Adrenal gland (tissue), 12 donors: Measurements from ENCODE around the gene NOVA1. TPM values are rescaled to one million over a fixed set of nuclear protein-coding genes. Genes with fewer than 3 reads are reported as not detected.

Experiments used
- DNase-seq, 7 donors: peaks; one replicate each; pipeline ENCODE4 v3.0.0-alpha.2; 2019 to 2020
- H3K27ac ChIP-seq, 5 donors: fragments of 200-600 bp; sonication (generic) in 4 of 5; 1 replicate in 3 of 5; 2 replicates in 2 of 5; pipeline versions ENCODE4 v1.5.1 to v1.8.0; 2016 to 2020; ENCODE audit warnings: mild to moderate bottlenecking in 1 of 5
- H3K27me3 ChIP-seq: fragments of 200-600 bp; 2 replicates; pipeline ENCODE4 v1.8.0; 2021
- H3K36me3 ChIP-seq, 2 donors: fragments of 200-600 bp; replicated peaks in 1 of 2; 1 replicate in 1 of 2; 2 replicates in 1 of 2; pipeline versions ENCODE4 v1.5.1 to v1.8.0; 2018 to 2022
- H3K4me1 ChIP-seq, 2 donors: fragments of 200-600 bp; replicated peaks in 1 of 2; 1 replicate in 1 of 2; 2 replicates in 1 of 2; pipeline versions ENCODE4 v1.5.1 to v1.8.0; 2018 to 2021
- H3K4me3 ChIP-seq, 4 donors: fragments of 200-600 bp; sonication (generic) in 3 of 4; one replicate each; pipeline ENCODE4 v1.5.1; 2016 to 2018
- H3K9me3 ChIP-seq, 3 donors: fragments of 200-600 bp; sonication (generic) in 1 of 3; replicated peaks in 1 of 3; 1 replicate in 2 of 3; 2 replicates in 1 of 3; pipeline versions ENCODE4 v1.5.1 to v1.8.0; 2016 to 2021
- CTCF ChIP-seq, 6 experiments: fragments of 450-650 bp in 4 of 6; fragments of 200-600 bp in 2 of 6; sonication (generic) in 1 of 6; IDR thresholded peaks; 1 replicate in 5 of 6; 2 replicates in 1 of 6; pipeline versions ENCODE4 v1.5.1 to v1.8.0; 2016 to 2021; ENCODE audit warnings: antibody characterized with exemption in 6 of 6, mild to moderate bottlenecking in 2 of 6, moderate library complexity in 1 of 6
- POLR2A ChIP-seq, 2 donors: fragments of 450-650 bp; IDR thresholded peaks; one replicate each; pipeline ENCODE4 v1.6.1; 2017; ENCODE audit warnings: antibody characterized with exemption in 2 of 2, mild to moderate bottlenecking in 2 of 2, moderate library complexity in 1 of 2
- WGBS, 4 donors: extraction: QIAGEN DNeasy Blood & Tissue Kit in 2 of 4; methylation state at CpG; one replicate each; pipeline versions ENCODE4 v1.1.5 to v1.1.7; 2013 to 2017; 5-methylcytosine and 5-hydroxymethylcytosine counted together
- intact Hi-C, 2 donors: fragments of 100-400 bp; cut with DNase I; formaldehyde crosslinking; loops; one replicate each; pipeline versions ENCODE4 v1.14.1 to v1.15.0; 2022 to 2023
- polyA plus RNA-seq, 3 donors: library from polyadenylated mRNA; stranded (reverse); fragments of 200-250 nt in 2 of 3; fragments of 350-450 nt in 1 of 3; fragmentation: Illumina TruSeq in 1 of 3; extraction: RNeasy Lipid Tissue Mini Kit (QIAGEN cat#74804) in 1 of 3; gene quantifications; one replicate each; pipeline ENCODE4 v1.2.3, GENCODE V29; 2013 to 2014
- total RNA-seq, 9 donors: library from RNA; depleted of rRNA in 4 of 9; stranded (reverse); fragments of >200 nt in 4 of 9; fragments of 120-200 nt in 1 of 9; fragmentation: NEBNext Ultra II Directional in 1 of 9; extraction: Animal tissue kit (Norgen Biotek cat#: 25700) in 1 of 9; gene quantifications; one replicate each; pipeline versions ENCODE4 v1.1.0 to v1.2.4, GENCODE V29; 2013 to 2023
- donor health status: healthy with polysubstance abuse.
- donor health status: Bipolar disorder and iron deficiency.
- donor health status: DM: yes; HTN: yes; CAD: no.
- donor health status: DM: no; HTN: no; CAD: no.
- donor health status: DM: no; HTN: no; CAD: no.
- donor health status: DM: yes; HTN: yes; CAD: no.

NOVA1 gene
- total and polyA plus RNA-seq, 12 donors = 0.69 to 16.6 (median 4.4) TPM

- no peak for TF ChIP-seq CTCF (IDR thresholded peaks at IDR 0.05)
- TF ChIP-seq POLR2A (IDR thresholded peaks at IDR 0.05) = no peak
- 59 to 68% (median 61%) methylated on average over 2 of the region's 2 CpGs for WGBS, 4 donors
- Histone ChIP-seq H3K36me3 (no peaks in the 10 kb centered on the region), H3K9me3 (no peaks in the 10 kb centered on the region), H3K27me3 (no peaks in the 10 kb centered on the region), H3K4me3 (no peak overlapping the region), H3K27ac (no peak overlapping the region), H3K4me1 (no peaks in the 10 kb centered on the region)
- intact Hi-C loops = no loop called here
- DNase-seq = no peak
These were observed 134.7 kb downstream of the NOVA1 start for GRCh38 chr14:26463136-26463535.

GRCh38 chr14:26454105-26454504 is 143.7 kb downstream of the NOVA1 start:
- DNase-seq = no peak
- Histone ChIP-seq H3K36me3 (no peaks in the 10 kb centered on the region), H3K27ac (no peak overlapping the region), H3K27me3 (no peaks in the 10 kb centered on the region), H3K9me3 (peaks cover 0 to 6% (median 0%) of the 10 kb centered on the region in 3 donors), H3K4me1 (no peaks in the 10 kb centered on the region), H3K4me3 (no peak overlapping the region)
- TF ChIP-seq CTCF (IDR thresholded peaks at IDR 0.05) = no peak
- no peak for TF ChIP-seq POLR2A (IDR thresholded peaks at IDR 0.05)
- intact Hi-C loops = no loop called here
- WGBS, 4 donors = 78 to 88% (median 84%) methylated on average over 3 of the region's 3 CpGs

GRCh38 chr14:26448181-26448855 is 149.5 kb downstream of the NOVA1 start:
- 73 to 88% (median 79%) methylated on average over 5 of the region's 5 CpGs for WGBS, 4 donors
- no peak for DNase-seq
- Histone ChIP-seq H3K27ac (no peak overlapping the region), H3K9me3 (no peaks in the 10 kb centered on the region), H3K4me3 (no peak overlapping the region), H3K36me3 (no peaks in the 10 kb centered on the region), H3K27me3 (no peaks in the 10 kb centered on the region), H3K4me1 (no peaks in the 10 kb centered on the region)
- TF ChIP-seq CTCF (IDR thresholded peaks at IDR 0.05) = no peak
- TF ChIP-seq POLR2A (IDR thresholded peaks at IDR 0.05) = no peak
- intact Hi-C loops = no loop called here

GRCh38 chr14:26444822-26445221 is 153.0 kb downstream of the NOVA1 start:
- 64 to 83% (median 74%) methylated on average over 3 of the region's 3 CpGs for WGBS, 4 donors
- no peak overlapping the region for H3K27ac ChIP-seq
- H3K4me1 ChIP-seq = no peaks in the 10 kb centered on the region
- no peak overlapping the region for H3K4me3 ChIP-seq
- DNase-seq = no peak
- TF ChIP-seq POLR2A (IDR thresholded peaks at IDR 0.05) = no peak
- TF ChIP-seq CTCF (IDR thresholded peaks at IDR 0.05) = no peak
- H3K36me3 ChIP-seq = no peaks in the 10 kb centered on the region
- H3K9me3 ChIP-seq = no peaks in the 10 kb centered on the region
- H3K27me3 ChIP-seq = no peaks in the 10 kb centered on the region
- intact Hi-C loops = no loop called here
